Measurements from ENCODE around the gene DOCK10.
"Not testable (repeated sequence)": the region's sequence is repeated elsewhere in the genome, so short reads cannot be mapped to it uniquely, and the experiment has no call there.

DOCK10 gene

GRCh38 chr2:224918626-224919471, 123.4 kb downstream of the DOCK10 start:
- no peak for DNase-seq (ENCODE audit: low read depth)

DNA sequence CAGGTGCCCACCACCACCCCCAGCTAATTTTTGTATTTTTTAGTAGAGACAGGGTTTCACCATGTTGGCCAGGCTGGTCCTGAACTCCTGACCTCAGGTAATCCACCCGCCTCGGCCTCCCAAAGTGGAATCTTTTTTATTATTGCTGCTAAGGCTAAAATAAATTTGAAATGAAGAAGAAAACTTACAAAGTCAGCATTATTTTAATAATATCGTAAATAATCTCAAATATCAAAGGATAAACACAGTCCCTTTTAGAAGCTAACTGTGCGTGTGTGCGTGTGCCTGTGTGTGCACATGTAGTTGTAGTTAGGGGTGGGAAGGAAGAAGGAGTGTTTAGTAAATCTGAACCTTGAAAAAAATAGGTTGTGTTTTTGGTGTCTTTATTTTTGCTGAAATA, 125.0 kb downstream of the DOCK10 start:
- DNase-seq (ENCODE audit: low read depth) = not testable (repeated sequence)

DNA sequence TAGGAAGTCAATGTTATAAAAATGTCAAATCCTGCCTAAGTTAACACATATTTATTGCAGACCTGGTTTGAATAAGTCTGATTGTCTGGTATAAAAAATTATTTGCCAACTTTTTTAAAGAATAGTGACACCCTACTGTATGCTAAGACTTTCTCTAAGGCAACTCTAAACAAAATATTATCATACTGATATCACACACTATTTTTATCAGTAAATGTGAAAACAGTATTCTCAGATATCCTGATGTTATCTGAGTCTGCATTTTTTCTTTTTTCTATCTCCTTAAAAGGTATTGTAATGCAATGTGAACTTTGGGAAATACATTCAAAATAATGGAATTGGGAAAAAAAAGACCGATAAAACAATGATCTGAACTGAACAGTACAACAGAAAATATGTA, 127.1 kb downstream of the DOCK10 start:
- no peak for DNase-seq (ENCODE audit: low read depth)

- DNase-seq (ENCODE audit: low read depth) = no peak
These were observed 131.7 kb downstream of the DOCK10 start for GRCh38 chr2:224910574-224910925.

GRCh38 chr2:224909885-224910573, 132.2 kb downstream of the DOCK10 start:
- no peak for DNase-seq (ENCODE audit: low read depth)

DNA sequence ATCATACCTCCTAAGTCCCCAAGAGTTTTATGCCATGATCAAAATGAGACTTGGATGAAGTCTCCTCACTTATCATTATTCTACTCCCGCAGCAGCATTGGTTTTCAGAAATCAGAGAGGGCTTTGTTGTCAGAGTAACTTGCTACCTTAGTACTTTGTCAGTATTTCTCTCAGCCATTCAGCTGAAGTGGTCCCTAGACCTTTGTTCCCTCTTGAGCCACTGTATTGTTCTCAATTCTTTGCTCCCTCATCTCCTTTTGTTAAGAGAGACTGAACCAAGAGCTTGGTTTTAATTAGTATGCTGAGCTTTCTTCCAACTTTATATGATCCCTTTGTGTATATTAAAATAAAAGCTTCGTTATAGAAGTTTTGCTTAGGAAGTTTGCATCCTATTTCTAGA, 133.4 kb downstream of the DOCK10 start:
- no peak for DNase-seq (ENCODE audit: low read depth)

DNA sequence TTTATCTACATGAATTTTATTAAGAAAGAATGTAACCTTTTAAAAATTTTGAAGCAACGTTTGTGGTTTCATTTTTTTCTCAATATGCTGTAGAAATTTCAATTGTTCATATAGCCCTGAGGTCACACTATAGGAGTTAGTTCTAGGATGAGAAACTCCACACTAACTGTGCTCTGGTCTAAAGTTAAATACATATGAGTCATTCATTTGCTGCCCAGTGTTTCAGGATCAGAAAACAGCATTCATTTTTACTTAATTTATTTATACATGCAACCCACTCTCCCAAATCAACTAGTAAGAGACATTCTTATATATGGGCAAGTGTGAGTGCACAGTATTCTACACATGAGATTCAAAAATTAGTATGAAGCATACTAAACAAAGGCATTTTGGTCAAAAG, 137.9 kb downstream of the DOCK10 start:
- no peak for DNase-seq (ENCODE audit: low read depth)

DNA sequence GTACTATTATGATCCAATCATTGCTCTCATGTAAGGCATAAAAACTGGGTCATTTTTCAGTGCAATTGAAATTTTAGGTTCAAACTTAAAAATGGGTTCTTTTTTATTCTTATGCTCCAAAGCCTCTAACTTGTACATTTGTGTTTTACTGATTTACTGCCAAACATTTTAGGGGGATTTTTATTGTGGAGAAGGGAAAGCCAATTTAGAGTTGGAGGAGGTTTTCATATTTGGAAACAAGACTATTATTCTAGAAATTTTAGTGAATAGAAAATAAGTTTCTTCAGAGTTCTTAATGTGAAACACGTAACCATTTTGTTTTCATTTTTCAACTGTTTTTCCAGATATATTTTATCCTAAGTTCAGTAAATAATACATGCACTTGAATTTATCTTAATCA, 138.6 kb downstream of the DOCK10 start:
- no peak for DNase-seq (ENCODE audit: low read depth)

DNA sequence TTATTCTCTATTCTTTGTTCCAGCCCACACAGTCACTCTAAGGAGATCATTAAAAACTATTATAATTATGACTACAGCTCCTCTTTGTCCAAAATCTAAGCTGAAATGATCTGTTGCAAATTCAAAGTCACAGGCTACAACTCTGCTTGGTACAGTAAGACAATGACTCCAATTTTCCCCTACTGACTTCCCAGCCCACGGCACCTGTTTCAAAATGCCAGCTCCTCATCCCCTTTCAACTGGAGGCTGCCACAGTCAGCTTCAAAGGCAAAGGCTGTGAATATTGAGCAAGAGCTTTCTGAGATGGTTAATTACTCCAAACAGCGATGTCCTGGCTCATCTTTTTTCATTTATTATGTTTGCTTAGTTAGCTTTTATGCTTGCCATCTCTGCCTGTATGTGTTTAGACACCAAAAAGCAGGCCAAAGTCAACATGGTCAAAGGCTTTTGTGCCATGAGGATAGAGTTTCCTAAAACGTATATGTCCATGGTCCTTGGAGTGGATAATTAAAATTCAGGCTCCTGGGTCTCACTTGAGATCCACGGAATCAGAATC, 141.1 kb downstream of the DOCK10 start:
- DNase-seq (ENCODE audit: low read depth) = no peak

DNA sequence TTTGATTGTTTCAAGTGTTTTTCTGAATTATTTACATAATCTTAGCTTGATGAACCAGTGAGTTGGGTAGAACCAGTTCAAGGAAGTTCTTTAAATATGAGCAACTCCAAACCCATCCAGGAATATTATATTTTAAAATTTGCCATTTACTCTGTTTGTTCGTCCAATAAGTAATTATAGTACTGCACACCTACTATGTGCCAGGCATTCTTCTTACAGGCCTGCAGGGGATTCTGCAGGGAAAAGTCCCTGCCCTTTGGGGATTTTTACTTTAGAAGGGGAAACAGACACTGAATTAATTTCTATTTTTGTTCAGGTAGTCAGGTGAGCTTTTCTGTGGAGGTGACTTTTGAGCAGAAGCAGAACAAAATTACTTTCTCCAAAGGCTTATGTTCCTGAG, 146.9 kb downstream of the DOCK10 start:
- no peak for DNase-seq (ENCODE audit: low read depth)

DNA sequence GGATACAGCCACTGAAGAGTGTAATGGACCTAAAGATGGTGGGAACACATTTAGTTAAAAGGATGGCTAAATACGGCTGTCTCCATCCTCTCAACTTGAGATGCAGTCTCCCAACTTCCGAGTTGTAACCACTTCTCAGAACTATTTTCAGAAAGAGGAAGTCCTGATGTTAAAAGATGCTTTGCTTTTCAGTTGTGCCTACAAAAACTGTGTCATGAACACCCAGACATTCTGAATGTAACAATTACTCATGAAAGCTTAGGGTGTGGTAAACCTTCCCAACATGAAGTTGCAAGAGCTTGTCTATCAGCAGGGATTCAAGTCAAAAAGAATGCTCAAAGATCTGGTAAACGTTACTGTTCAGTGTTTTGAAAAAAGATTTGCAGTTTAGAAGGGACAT, 147.9 kb downstream of the DOCK10 start:
- DNase-seq (ENCODE audit: low read depth) = no peak

GRCh38 chr2:224893848-224894247, 148.4 kb downstream of the DOCK10 start:
- no peak for DNase-seq (ENCODE audit: low read depth)

GRCh38 chr2:224892574-224893204, 149.6 kb downstream of the DOCK10 start:
- no peak for DNase-seq (ENCODE audit: low read depth)

GRCh38 chr2:224890372-224890771, 151.9 kb downstream of the DOCK10 start:
- DNase-seq (ENCODE audit: low read depth) = no peak

- no peak for DNase-seq (ENCODE audit: low read depth)
These were observed 155.1 kb downstream of the DOCK10 start for GRCh38 chr2:224887141-224887540.

GRCh38 chr2:224885836-224886547, 156.3 kb downstream of the DOCK10 start:
- no peak for DNase-seq (ENCODE audit: low read depth)

DNA sequence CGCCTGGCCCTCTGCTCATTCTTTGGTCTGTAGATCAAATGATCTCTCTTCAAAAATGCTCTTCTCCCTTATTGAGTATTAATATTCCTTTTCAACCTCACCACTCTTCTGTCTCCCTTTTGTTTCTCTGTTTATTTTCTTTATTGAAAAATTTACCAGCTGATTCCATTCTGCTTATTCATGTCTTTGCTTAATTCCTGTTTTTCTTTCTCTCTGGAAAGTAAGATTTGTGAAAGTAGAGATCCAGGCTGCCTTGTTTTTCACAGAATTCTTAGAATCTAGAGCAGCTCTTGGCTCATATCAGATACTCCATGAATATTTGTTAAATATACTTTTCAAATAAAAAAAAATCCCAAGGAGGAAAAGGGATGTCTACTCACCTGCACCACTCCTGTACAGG, 157.0 kb downstream of the DOCK10 start:
- DNase-seq (ENCODE audit: low read depth) = no peak

DNA sequence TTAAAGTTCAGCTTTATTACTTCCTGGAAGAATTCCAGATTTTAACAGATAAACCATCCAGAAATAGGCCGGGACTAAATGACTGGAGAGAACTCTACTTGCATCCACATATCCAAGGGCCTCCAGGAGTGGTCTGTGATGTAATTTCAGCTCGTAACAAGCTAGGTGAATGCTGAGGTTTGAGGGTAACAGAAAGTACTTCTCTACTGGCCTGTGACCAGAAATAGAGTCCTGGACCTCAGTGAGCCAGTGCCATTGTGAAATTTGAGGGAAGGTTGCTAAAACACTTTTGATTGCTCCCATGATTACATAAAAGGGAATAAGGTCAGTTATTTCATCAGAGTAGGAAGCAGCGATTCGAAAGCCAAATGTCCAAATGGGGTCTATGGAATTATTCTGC, 158.1 kb downstream of the DOCK10 start:
- no peak for DNase-seq (ENCODE audit: low read depth)

DNA sequence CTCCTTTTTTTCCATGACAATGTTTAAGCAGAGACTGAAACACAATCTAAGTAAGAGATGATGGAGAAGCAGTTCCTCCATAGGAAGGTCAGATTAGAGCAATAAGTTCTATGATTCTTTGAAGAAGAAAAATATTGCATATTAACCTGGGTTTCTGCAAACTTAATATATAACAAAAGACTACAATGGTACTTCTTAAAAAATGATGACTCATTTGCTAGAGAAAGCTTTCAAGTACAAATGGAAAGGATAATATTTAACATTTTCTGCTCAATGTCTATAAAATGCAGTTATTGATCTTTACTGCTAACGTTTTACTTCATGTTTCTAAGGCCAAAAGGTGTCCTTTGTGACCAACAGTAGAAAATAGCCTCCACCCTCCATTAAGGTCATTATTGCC, 158.6 kb downstream of the DOCK10 start:
- DNase-seq (ENCODE audit: low read depth) = no peak

- DNase-seq (ENCODE audit: low read depth) = no peak
These were observed 159.1 kb downstream of the DOCK10 start for GRCh38 chr2:224883172-224883516.

DNA sequence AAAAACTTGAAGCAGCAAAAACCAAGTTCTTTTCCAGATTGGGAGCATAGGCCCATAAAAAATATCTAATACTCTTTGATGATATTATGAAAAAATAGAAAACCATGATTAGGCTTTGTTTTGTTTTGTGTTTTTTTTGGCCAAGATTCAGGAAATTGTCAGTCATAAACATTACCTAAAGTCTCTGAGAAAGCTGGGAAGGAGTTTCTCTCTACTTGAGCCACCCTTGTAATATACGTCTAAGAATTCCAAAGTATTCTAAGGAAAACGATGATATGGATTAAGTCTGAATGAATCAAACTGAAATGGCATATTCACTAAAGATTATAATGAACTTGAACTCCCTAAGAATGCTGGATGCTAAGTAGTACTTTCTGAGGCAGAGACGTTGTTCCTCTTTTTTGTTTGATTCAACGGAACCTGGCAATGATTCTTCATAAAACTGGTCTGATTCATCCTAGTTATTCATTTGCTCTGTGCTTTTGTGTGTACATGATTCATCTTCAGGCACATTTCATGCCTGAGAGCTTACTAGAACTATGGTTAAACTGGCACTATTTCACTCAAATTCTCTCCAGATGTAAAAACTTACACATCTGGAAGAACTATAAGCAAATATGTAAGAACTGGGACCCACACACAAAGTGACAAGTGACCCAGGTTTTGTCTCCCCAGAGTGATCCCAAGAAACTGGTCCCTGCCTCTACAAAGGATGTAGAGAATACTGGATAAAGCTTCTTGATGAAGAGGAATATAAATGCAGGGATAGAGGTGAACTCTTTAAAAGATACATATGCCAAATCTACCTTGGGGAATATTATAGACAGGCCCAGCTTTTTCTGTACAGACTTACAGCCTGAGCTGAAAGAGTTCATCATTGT, 159.7 kb downstream of the DOCK10 start:
- no peak for DNase-seq (ENCODE audit: low read depth)
